SHP77 treated with DMSO at 0.1 percent for 48 hours (cell line): ENCODE results near the gene PPP2R2C.

Experiments
- DNase-seq: peaks from one replicate; lab custom pipeline; 2025; lab: John Stamatoyannopoulos, UW

PPP2R2C gene

GRCh38 chr4:6282314-6282771, 190.1 kb downstream of the PPP2R2C start:
- no peak for DNase-seq

GRCh38 chr4:6281436-6282313, 190.7 kb downstream of the PPP2R2C start:
- no peak for DNase-seq

GRCh38 chr4:6280365-6280996, 191.9 kb downstream of the PPP2R2C start:
- DNase-seq: no peak

- DNase-seq: no peak
Measured at GRCh38 chr4:6279582-6280289, 192.7 kb downstream of the PPP2R2C start.

GRCh38 chr4:6278801-6279197, 193.6 kb downstream of the PPP2R2C start:
- no peak for DNase-seq

GRCh38 chr4:6277935-6278800, 194.2 kb downstream of the PPP2R2C start:
- DNase-seq: no peak

GRCh38 chr4:6277139-6277802, 195.1 kb downstream of the PPP2R2C start:
- no peak for DNase-seq

GRCh38 chr4:6275898-6276806, 196.3 kb downstream of the PPP2R2C start:
- no peak for DNase-seq

GRCh38 chr4:6275351-6275750, 197.1 kb downstream of the PPP2R2C start:
- DNase-seq: no peak

- no peak for DNase-seq
Measured at GRCh38 chr4:6273661-6273990, 198.8 kb downstream of the PPP2R2C start.

GRCh38 chr4:6272863-6273660, 199.4 kb downstream of the PPP2R2C start:
- no peak for DNase-seq

- no peak for DNase-seq
Measured at GRCh38 chr4:6271701-6272465, 200.5 kb downstream of the PPP2R2C start.

- DNase-seq: no peak
Measured at GRCh38 chr4:6271206-6271605, 201.2 kb downstream of the PPP2R2C start.

GRCh38 chr4:6270636-6271121, 201.7 kb downstream of the PPP2R2C start:
- no peak for DNase-seq
